ENCODE results near the gene SRCAP.
"Not testable (repeated sequence)": the region's sequence is repeated elsewhere in the genome, so short reads cannot be mapped to it uniquely, and the experiment has no call there.

SRCAP gene

GRCh38 chr16:30697264-30698138 is 1.5 kb upstream of the SRCAP start:
- peak; percentile 97 for DNase-seq (ENCODE audit: insufficient read length, low spot score)

GRCh38 chr16:30698139-30698815 is 694 bp upstream of the SRCAP start:
- FAIRE-seq (peak; percentile 58), DNase-seq (ENCODE audit: insufficient read length, low spot score) (peak; percentile 96)

More at GRCh38 chr16:30697264-30698138, 1.5 kb upstream of the SRCAP start:
- peak; percentile 92 for FAIRE-seq

- no peak for FAIRE-seq
- no peak for DNase-seq (ENCODE audit: insufficient read length, low spot score)
Observed at GRCh38 chr16:30699615-30700099, 686 bp downstream of the SRCAP start.

- DNase-seq (ENCODE audit: insufficient read length, low spot score) (no peak), FAIRE-seq (no peak)
Observed at GRCh38 chr16:30700491-30700890, 1.5 kb downstream of the SRCAP start.

GRCh38 chr16:30700971-30701370 is 2.0 kb downstream of the SRCAP start:
- FAIRE-seq = no peak
- DNase-seq (ENCODE audit: insufficient read length, low spot score) = no peak

GRCh38 chr16:30703071-30703470 is 4.1 kb downstream of the SRCAP start:
- DNase-seq (ENCODE audit: insufficient read length, low spot score); FAIRE-seq: not testable (repeated sequence)

GRCh38 chr16:30703971-30704370 is 5.0 kb downstream of the SRCAP start:
- DNase-seq (ENCODE audit: insufficient read length, low spot score) (no peak), FAIRE-seq (no peak)

GRCh38 chr16:30706046-30706445 is 7.1 kb downstream of the SRCAP start:
- no peak for FAIRE-seq
- no peak for DNase-seq (ENCODE audit: insufficient read length, low spot score)

GRCh38 chr16:30710971-30711370 is 12.0 kb downstream of the SRCAP start:
- FAIRE-seq (no peak), DNase-seq (ENCODE audit: insufficient read length, low spot score) (no peak)

- DNase-seq (ENCODE audit: insufficient read length, low spot score) = no peak
- no peak for FAIRE-seq
Observed at GRCh38 chr16:30711712-30712111, 12.7 kb downstream of the SRCAP start.

GRCh38 chr16:30715750-30716445 is 16.9 kb downstream of the SRCAP start:
- FAIRE-seq = peak; percentile 23
- no peak for DNase-seq (ENCODE audit: insufficient read length, low spot score)

GRCh38 chr16:30720086-30720485 is 21.1 kb downstream of the SRCAP start:
- FAIRE-seq (no peak), DNase-seq (ENCODE audit: insufficient read length, low spot score) (no peak)

GRCh38 chr16:30720694-30721093 is 21.7 kb downstream of the SRCAP start:
- FAIRE-seq (no peak), DNase-seq (ENCODE audit: insufficient read length, low spot score) (no peak)

GRCh38 chr16:30721167-30721566 is 22.2 kb downstream of the SRCAP start:
- no peak for FAIRE-seq
- DNase-seq (ENCODE audit: insufficient read length, low spot score) = no peak

- DNase-seq (ENCODE audit: insufficient read length, low spot score) (no peak), FAIRE-seq (no peak)
Observed at GRCh38 chr16:30721606-30722005, 22.6 kb downstream of the SRCAP start.

- no peak for FAIRE-seq
- no peak for DNase-seq (ENCODE audit: insufficient read length, low spot score)
Observed at GRCh38 chr16:30722443-30722842, 23.5 kb downstream of the SRCAP start.

GRCh38 chr16:30722916-30723315 is 23.9 kb downstream of the SRCAP start:
- no peak for DNase-seq (ENCODE audit: insufficient read length, low spot score)
- no peak for FAIRE-seq

- DNase-seq (ENCODE audit: insufficient read length, low spot score) = no peak
- no peak for FAIRE-seq
Observed at GRCh38 chr16:30723725-30724355, 24.9 kb downstream of the SRCAP start.

GRCh38 chr16:30724641-30725417 is 25.9 kb downstream of the SRCAP start:
- DNase-seq (ENCODE audit: insufficient read length, low spot score) = no peak
- FAIRE-seq = no peak

- no peak for DNase-seq (ENCODE audit: insufficient read length, low spot score)
- peak; percentile 36 for FAIRE-seq
Observed at GRCh38 chr16:30725418-30725792, 26.4 kb downstream of the SRCAP start.

All from HTR-8/SVneo (cell line).